H1 (cell line): ENCODE data around the gene GPC3. TPM values are rescaled to one million over a fixed set of nuclear protein-coding genes. Genes with fewer than 3 reads are reported as not detected.

Source experiments
- CTCF ChIA-PET: fragments of 300-600 bp; sonication (Branson Sonifier 250); formaldehyde crosslinking; loops from one replicate; lab custom pipeline; 2021; ENCODE audit not compliant: partially characterized antibody; lab: Charles Lee
- POLR2A ChIA-PET: fragments of 300-600 bp; sonication (Branson Sonifier 250); formaldehyde crosslinking; loops from one replicate; lab custom pipeline; 2021; ENCODE audit warnings: inconsistent platforms; ENCODE audit not compliant: partially characterized antibody; lab: Charles Lee
- DNase-seq, 2 experiments: peaks; one replicate each; pipeline versions ENCODE4 v3.0.0 to v3.0.0-alpha.2; 2010 to 2022; ENCODE audit warnings: low spot score in 2 of 2, low read depth in 1 of 2, mixed read lengths in 1 of 2
- FAIRE-seq: peaks from 2 replicates; lab custom pipeline; 2011; peaks lifted over from hg19 to GRCh38; lab: Jason Lieb, UNC
- H2AFZ ChIP-seq: 2 replicates; pipeline ENCODE4 v1.8.1; 2012; ENCODE audit warnings: low read length, inconsistent platforms
- H2AK5ac ChIP-seq: 2 replicates; pipeline ENCODE4 v1.6.1; 2013; ENCODE audit warnings: low read depth, low read length
- H2BK120ac ChIP-seq: replicated peaks from 2 replicates; pipeline ENCODE3; 2013; ENCODE audit warnings: low read depth, low read length, inconsistent platforms
- H2BK12ac ChIP-seq: 2 replicates; pipeline ENCODE4 v1.6.1; 2013; ENCODE audit warnings: low read depth, low read length
- H2BK15ac ChIP-seq: 2 replicates; pipeline ENCODE4 v1.6.1; 2013; ENCODE audit warnings: low read length
- H2BK20ac ChIP-seq: 2 replicates; pipeline ENCODE4 v1.6.1; 2013; ENCODE audit warnings: low read length
- H2BK5ac ChIP-seq: 2 replicates; pipeline ENCODE4 v1.6.1; 2013; ENCODE audit warnings: low read depth, low read length
- H3K14ac ChIP-seq: 2 replicates; pipeline ENCODE4 v1.6.1; 2013; ENCODE audit warnings: inconsistent platforms; ENCODE audit not compliant: insufficient read length
- H3K18ac ChIP-seq: 2 replicates; pipeline ENCODE4 v1.6.1; 2013; ENCODE audit warnings: low read length; ENCODE audit errors: extremely low read depth
- H3K23ac ChIP-seq: 2 replicates; pipeline ENCODE4 v1.6.1; 2013; ENCODE audit warnings: inconsistent platforms; ENCODE audit not compliant: insufficient read length
- H3K23me2 ChIP-seq: 2 replicates; pipeline ENCODE4 v1.6.1; 2013; ENCODE audit warnings: low read depth, low read length
- H3K27ac ChIP-seq: 2 replicates; pipeline ENCODE4 v1.6.1; 2011; ENCODE audit warnings: low read depth, low read length, inconsistent platforms
- H3K27me3 ChIP-seq, 4 experiments: replicated peaks in 1 of 4; 1 replicate in 1 of 4; 2 replicates in 3 of 4; pipeline versions ENCODE4 v1.6.1 to v1.8.1; 2011 to 2013; ENCODE audit warnings: low read length in 3 of 4, mild to moderate bottlenecking in 3 of 4, inconsistent platforms in 2 of 4, mixed read lengths in 2 of 4, moderate library complexity in 1 of 4; ENCODE audit not compliant: control insufficient read depth in 3 of 4, insufficient read depth in 3 of 4; ENCODE audit errors: extremely low read depth in 1 of 4
- H3K36me3 ChIP-seq, 4 experiments: 2 replicates each; pipeline versions ENCODE4 v1.6.1 to v1.8.1; 2011 to 2013; ENCODE audit warnings: mild to moderate bottlenecking in 4 of 4, low read length in 3 of 4, moderate library complexity in 2 of 4, control low read depth in 1 of 4, inconsistent platforms in 1 of 4; ENCODE audit not compliant: insufficient read depth in 4 of 4, control insufficient read depth in 2 of 4
- H3K4ac ChIP-seq: replicated peaks from 2 replicates; pipeline ENCODE3; 2013; ENCODE audit warnings: low read length, low read depth, mixed read lengths, inconsistent platforms; ENCODE audit not compliant: insufficient read length
- H3K4me1 ChIP-seq, 4 experiments: replicated peaks in 1 of 4; 1 replicate in 1 of 4; 2 replicates in 3 of 4; pipeline versions ENCODE4 v1.6.1 to v1.8.1; 2011 to 2013; ENCODE audit warnings: low read length in 3 of 4, inconsistent platforms in 2 of 4, mixed read lengths in 1 of 4; ENCODE audit not compliant: insufficient read depth in 4 of 4, control insufficient read depth in 3 of 4
- H3K4me2 ChIP-seq, 2 experiments: 2 replicates each; pipeline versions ENCODE4 v1.6.1 to v1.8.1; 2011 to 2013; ENCODE audit warnings: low read depth in 2 of 2, low read length in 2 of 2, control low read depth in 1 of 2, inconsistent platforms in 1 of 2, mild to moderate bottlenecking in 1 of 2; ENCODE audit not compliant: insufficient read depth in 1 of 2
- H3K4me3 ChIP-seq, 4 experiments: fragments of 200-600, 300-600 bp in 1 of 4; sonication (generic), shearing (Covaris generic), sonication (Bioruptor Twin) in 1 of 4; 2 replicates each; pipeline versions ENCODE4 v1.5.1 to v1.8.1; 2011 to 2016; ENCODE audit warnings: low read length in 4 of 4, low read depth in 3 of 4, control low read depth in 2 of 4, inconsistent platforms in 2 of 4, mild to moderate bottlenecking in 2 of 4, mixed read lengths in 1 of 4, moderate library complexity in 1 of 4; ENCODE audit not compliant: insufficient read depth in 2 of 4; ENCODE audit errors: extremely low read depth in 1 of 4
- H3K56ac ChIP-seq: replicated peaks from 2 replicates; pipeline ENCODE3; 2013; ENCODE audit warnings: low read depth, mild to moderate bottlenecking, mixed read lengths, low read length, inconsistent platforms; ENCODE audit not compliant: insufficient read length
- H3K79me1 ChIP-seq: 2 replicates; pipeline ENCODE4 v1.6.1; 2013; ENCODE audit warnings: low read depth, low read length, control low read depth
- H3K79me2 ChIP-seq, 2 experiments: 2 replicates each; pipeline versions ENCODE4 v1.6.1 to v1.8.1; 2012 to 2013; ENCODE audit warnings: low read length in 2 of 2, mild to moderate bottlenecking in 2 of 2, inconsistent platforms in 1 of 2; ENCODE audit not compliant: insufficient read depth in 2 of 2, control insufficient read depth in 1 of 2
- H3K9ac ChIP-seq, 4 experiments: replicated peaks in 1 of 4; 1 replicate in 1 of 4; 2 replicates in 3 of 4; pipeline versions ENCODE4 v1.6.1 to v1.8.1; 2011 to 2013; ENCODE audit warnings: low read depth in 3 of 4, low read length in 3 of 4, control low read depth in 2 of 4, mild to moderate bottlenecking in 2 of 4, moderate library complexity in 2 of 4, inconsistent platforms in 1 of 4; ENCODE audit errors: extremely low read depth in 1 of 4
- H3K9me3 ChIP-seq, 2 experiments: 2 replicates each; pipeline versions ENCODE4 v1.6.1 to v1.8.1; 2012 to 2013; ENCODE audit warnings: mild to moderate bottlenecking in 2 of 2, moderate library complexity in 2 of 2, control low read depth in 1 of 2, inconsistent platforms in 1 of 2, low read depth in 1 of 2, low read length in 1 of 2, mixed read lengths in 1 of 2; ENCODE audit not compliant: insufficient read depth in 2 of 2
- H4K20me1 ChIP-seq, 2 experiments: replicated peaks in 1 of 2; 2 replicates each; pipeline versions ENCODE3 to v1.8.1; 2011 to 2013; ENCODE audit warnings: inconsistent platforms in 2 of 2, low read length in 2 of 2, mild to moderate bottlenecking in 1 of 2; ENCODE audit not compliant: insufficient read depth in 2 of 2, control insufficient read depth in 1 of 2
- H4K5ac ChIP-seq: 2 replicates; pipeline ENCODE4 v1.6.1; 2013; ENCODE audit warnings: low read length, low read depth, mixed read lengths, inconsistent platforms; ENCODE audit not compliant: insufficient read length
- H4K8ac ChIP-seq: 2 replicates; pipeline ENCODE4 v1.8.0; 2013; ENCODE audit warnings: mild to moderate bottlenecking, moderate library complexity, low read length, inconsistent platforms; ENCODE audit not compliant: insufficient read depth; ENCODE audit errors: extremely low read depth
- H4K91ac ChIP-seq: replicated peaks from 2 replicates; pipeline ENCODE3; 2013; ENCODE audit warnings: low read length, mixed read lengths, inconsistent platforms; ENCODE audit not compliant: insufficient read length
- ATF2 ChIP-seq: IDR thresholded peaks from 2 replicates; pipeline ENCODE4 v1.6.1; 2012; ENCODE audit warnings: low read length, inconsistent platforms
- BACH1 ChIP-seq: IDR thresholded peaks from 2 replicates; pipeline ENCODE4 v1.6.1; 2012; ENCODE audit warnings: low read length, improper control_type of control experiment
- BCL11A ChIP-seq, 2 experiments: IDR thresholded peaks; one replicate each; pipeline ENCODE4 v1.6.1; 2011; ENCODE audit warnings: low read depth in 2 of 2, low read length in 2 of 2, mild to moderate bottlenecking in 2 of 2
- EGR1 ChIP-seq: IDR thresholded peaks from 2 replicates; pipeline ENCODE4 v1.6.1; 2011; ENCODE audit warnings: low read depth, low read length, borderline replicate concordance
- EP300 ChIP-seq, 2 experiments: IDR thresholded peaks; 1 replicate in 1 of 2; 2 replicates in 1 of 2; pipeline ENCODE4 v1.6.1; 2011 to 2012; ENCODE audit warnings: low read depth in 2 of 2, low read length in 2 of 2, mild to moderate bottlenecking in 2 of 2, borderline replicate concordance in 1 of 2, inconsistent platforms in 1 of 2, moderate library complexity in 1 of 2
- EZH2 ChIP-seq: fragments of 200-600 bp; sonication (generic); IDR thresholded peaks from 2 replicates; pipeline ENCODE4 v1.7.1; 2012; ENCODE audit warnings: low read depth, mild to moderate bottlenecking, moderate library complexity, low read length, inconsistent platforms; ENCODE audit not compliant: severe bottlenecking
- MAX ChIP-seq: IDR thresholded peaks from 2 replicates; pipeline ENCODE4 v1.6.1; 2012; ENCODE audit warnings: inconsistent platforms
- POLR2A ChIP-seq, 2 experiments: IDR thresholded peaks; 1 replicate in 1 of 2; 2 replicates in 1 of 2; pipeline ENCODE4 v1.6.1; 2011; ENCODE audit warnings: low read depth in 2 of 2, low read length in 2 of 2, mild to moderate bottlenecking in 2 of 2; ENCODE audit errors: control extremely low read depth in 1 of 2
- SUZ12 ChIP-seq: fragments of 200-600 bp; sonication (generic); IDR thresholded peaks from 2 replicates; pipeline ENCODE4 v1.6.1; 2012; ENCODE audit warnings: mild to moderate bottlenecking, inconsistent platforms, low read length, moderate library complexity, mixed read lengths
- TAF1 ChIP-seq: IDR thresholded peaks from 2 replicates; pipeline ENCODE4 v1.6.1; 2011; ENCODE audit warnings: mild to moderate bottlenecking, low read depth, low read length
- TAF7 ChIP-seq: optimal IDR thresholded peaks from 2 replicates; pipeline ENCODE3; 2011; ENCODE audit warnings: low read depth, mild to moderate bottlenecking, inconsistent platforms, low read length, moderate library complexity, borderline replicate concordance
- WGBS, 2 experiments: shearing (Covaris generic) in 1 of 2; methylation state at CpG; one replicate each; pipeline versions ENCODE4 v1.1.6 to v1.1.7; 2013 to 2015; ENCODE audit warnings: low lambda C conversion rate in 2 of 2, mixed read lengths in 2 of 2, inconsistent platforms in 1 of 2, low coverage in 1 of 2, missing lambda C conversion rate in 1 of 2; ENCODE audit not compliant: insufficient replicate concordance in 2 of 2, insufficient coverage in 1 of 2, insufficient read length in 1 of 2; ENCODE audit errors: extremely low coverage in 1 of 2, missing lambda C conversion rate in 1 of 2; 5-methylcytosine and 5-hydroxymethylcytosine counted together
- polyA plus RNA-seq, 7 experiments: library from polyadenylated mRNA; depleted of rRNA in 3 of 7; stranded (reverse) in 5 of 7; unstranded in 2 of 7; fragments of >200 nt in 5 of 7; fragments of 200-250 nt in 2 of 7; gene quantifications; 1 replicate in 5 of 7; 2 replicates in 1 of 7; 4 replicates in 1 of 7; pipeline versions ENCODE4 v1.2.1 to v1.2.3, GENCODE V29; 2011 to 2013; ENCODE audit warnings: missing spikeins in 2 of 7, mixed read lengths in 2 of 7
- total RNA-seq: library from RNA; stranded (reverse); fragmentation: NEBNext Ultra II Directional; extraction: Animal tissue kit (Norgen Biotek cat#: 25700); gene quantifications from 2 replicates; pipeline ENCODE4 v1.2.1, GENCODE V29; 2021

Gene GPC3
- total and polyA plus RNA-seq, 2 of the 8 experiments (the other 6 are each of a cell fraction or from before 2014, with no cell fraction given), result 64.8 to 71.9 TPM

GRCh38 chrX:133609166-133609565, 376.2 kb downstream of the GPC3 start:
- Histone ChIP-seq H3K23ac (no peak overlapping the region), H3K4me1 (no peaks in the 10 kb centered on the region), H4K91ac (no peak overlapping the region), H3K36me3 (no peaks in the 10 kb centered on the region), H2BK20ac (no peak overlapping the region), H2BK12ac (no peak overlapping the region), H3K4me2 (no peak overlapping the region), H3K14ac (no peak overlapping the region), H2BK5ac (no peak overlapping the region), H3K79me1 (no peaks in the 10 kb centered on the region), H2BK15ac (no peak overlapping the region), H3K9me3 (no peaks in the 10 kb centered on the region), H3K27ac (no peak overlapping the region), H2AFZ (no peak overlapping the region), H3K9ac (no peak overlapping the region), H3K4ac (no peak overlapping the region), H3K23me2 (no peaks in the 10 kb centered on the region), H3K4me3 (no peak overlapping the region), H3K56ac (no peak overlapping the region), H2BK120ac (no peak overlapping the region), H4K5ac (no peak overlapping the region), H4K8ac (no peak overlapping the region), H2AK5ac (no peak overlapping the region), H3K79me2 (no peaks in the 10 kb centered on the region)
- no peak for DNase-seq
- ChIA-PET CTCF (no interaction called here), POLR2A (interaction anchor here (0.9 kb wide), 1 partner anchor 9 kb away, joined by 3 read pairs; no protein-coding TSS in a partner anchor)
- 90% methylated on average over 4 of the region's 4 CpGs; no CpG with 5 or more reads in 1 of the 2 experiments for WGBS, 2 experiments
- FAIRE-seq, result peak; percentile 28
- TF ChIP-seq TAF7 (no peak), BACH1 (no peak), EP300 (IDR thresholded peaks at IDR 0.05; ENCODE audit: borderline replicate concordance in 1 of 2, low read depth in 2 of 2, low read length in 2 of 2) (no peak), BCL11A (IDR thresholded peaks at IDR 0.05; ENCODE audit: low read depth in 2 of 2, low read length in 2 of 2) (no peak), SUZ12 (no peak), MAX (no peak), EGR1 (no peak), ATF2 (no peak), EZH2 (no peak), TAF1 (no peak), POLR2A (IDR thresholded peaks at IDR 0.05; ENCODE audit: control extremely low read depth in 1 of 2, low read depth in 2 of 2, low read length in 2 of 2) (no peak)
- TF ChIP-seq, all 59 proteins: peak for 0
- Histone ChIP-seq H3K27me3 (no peaks in the 10 kb centered on the region), H3K18ac (no peak overlapping the region), H4K20me1 (no peaks in the 10 kb centered on the region)
